DMS53 treated with DMSO at 0.1 percent for 48 hours (cell line): ENCODE measurements around the gene UPK3A.

ENCODE experiments used
- DNase-seq: peaks from one replicate; lab custom pipeline; 2025; ENCODE audit not compliant: unreplicated experiment; lab: John Stamatoyannopoulos, UW

UPK3A gene

GRCh38 chr22:45308391-45308956 lies 23.7 kb downstream of the UPK3A start:
- no peak for DNase-seq

GRCh38 chr22:45308957-45309421 lies 24.2 kb downstream of the UPK3A start:
- DNase-seq, result no peak

GRCh38 chr22:45309422-45310227 lies 24.9 kb downstream of the UPK3A start, which contains the start of gene FAM118A:
Gene FAM118A, plus strand, starts transcription at chr22:45309934. Its CDS starts 12,446 bp downstream, at chr22:45322380.
- peak; percentile 88 for DNase-seq

GRCh38 chr22:45310331-45310976 lies 25.7 kb downstream of the UPK3A start:
- DNase-seq, result no peak

GRCh38 chr22:45310977-45311531 lies 26.3 kb downstream of the UPK3A start:
- DNase-seq, result no peak

GRCh38 chr22:45312415-45312814 lies 27.7 kb downstream of the UPK3A start:
- no peak for DNase-seq

- no peak for DNase-seq
Measured at GRCh38 chr22:45312856-45313255, 28.1 kb downstream of the UPK3A start.

- no peak for DNase-seq
Measured at GRCh38 chr22:45314054-45314721, 29.4 kb downstream of the UPK3A start.

GRCh38 chr22:45314786-45315185 lies 30.0 kb downstream of the UPK3A start:
- DNase-seq, result no peak

GRCh38 chr22:45316796-45317526 lies 32.2 kb downstream of the UPK3A start:
- DNase-seq, result no peak

- no peak for DNase-seq
Measured at GRCh38 chr22:45317551-45318167, 32.9 kb downstream of the UPK3A start.

GRCh38 chr22:45318168-45318557 lies 33.4 kb downstream of the UPK3A start:
- peak; percentile 14 for DNase-seq

- DNase-seq, result no peak
Measured at GRCh38 chr22:45318558-45319323, 34.0 kb downstream of the UPK3A start.

- DNase-seq, result no peak
Measured at GRCh38 chr22:45319324-45319685, 34.6 kb downstream of the UPK3A start.

GRCh38 chr22:45320357-45320976 lies 35.7 kb downstream of the UPK3A start:
- DNase-seq, result no peak

GRCh38 chr22:45321827-45322226 lies 37.1 kb downstream of the UPK3A start:
- DNase-seq, result no peak

GRCh38 chr22:45322873-45323525 lies 38.2 kb downstream of the UPK3A start:
- DNase-seq, result no peak

- no peak for DNase-seq
Measured at GRCh38 chr22:45323695-45324094, 38.9 kb downstream of the UPK3A start.
